Stimulated activated CD8-positive, alpha-beta memory T cell treated with anti-CD3 and anti-CD28 coated beads, Interleukin-15, amount 100 ng/mL, for 24 hours (primary cell): ENCODE results near the gene LTBP3.

Experiments used
- DNase-seq: peaks from one replicate; pipeline ENCODE4 v3.0.0-alpha.2; 2020; ENCODE audit warnings: low read depth

The LTBP3 gene

GRCh38 chr11:65585396-65586246 lies 27.5 kb upstream of the LTBP3 start:
- DNase-seq: no peak

GRCh38 chr11:65584723-65585171 lies 26.6 kb upstream of the LTBP3 start:
- DNase-seq: no peak

- DNase-seq: no peak
These were observed 25.9 kb upstream of the LTBP3 start for GRCh38 chr11:65584106-65584505.

DNA sequence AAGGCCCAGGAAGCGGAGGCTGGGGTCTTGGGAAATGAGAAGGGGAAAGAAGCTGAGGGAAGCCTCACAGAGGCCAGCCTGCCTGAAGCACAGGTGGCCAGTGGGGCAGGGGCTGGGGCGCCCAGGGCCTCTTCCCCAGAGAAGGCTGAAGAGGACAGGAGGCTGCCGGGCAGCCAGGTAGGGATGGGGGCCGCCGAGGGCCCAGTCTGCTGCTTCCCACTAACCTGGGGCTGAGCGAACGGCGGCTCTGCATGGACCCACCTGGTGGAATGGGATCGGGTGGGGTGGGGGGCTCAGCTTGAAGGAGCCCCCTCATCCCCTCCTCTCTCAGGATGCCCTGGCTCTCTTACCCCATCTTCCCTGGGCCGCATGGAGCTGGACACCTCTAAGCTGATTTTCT lies 25.4 kb upstream of the LTBP3 start:
- DNase-seq: no peak

GRCh38 chr11:65581928-65582327 lies 23.8 kb upstream of the LTBP3 start:
- DNase-seq: no peak

DNA sequence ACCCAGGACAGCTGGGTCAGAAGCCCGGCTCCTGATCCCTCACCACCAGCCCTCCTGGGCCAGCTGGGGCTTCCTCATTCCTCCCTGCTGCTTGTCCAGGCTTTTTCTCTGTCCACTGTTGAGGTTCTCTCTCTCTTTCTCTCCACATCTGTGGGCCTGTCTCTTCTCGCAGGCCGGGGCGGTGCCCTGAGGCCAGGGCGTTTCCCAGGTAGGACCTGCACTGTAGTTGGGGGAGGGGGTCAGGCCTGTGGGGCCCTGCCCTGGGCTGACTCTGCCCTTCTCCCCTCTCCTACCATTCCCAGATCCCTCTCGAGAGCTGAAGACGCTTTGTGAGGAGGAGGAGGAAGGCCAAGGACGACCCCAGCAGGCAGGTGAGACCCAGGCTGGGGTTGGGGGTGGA lies 22.6 kb upstream of the LTBP3 start:
- DNase-seq: no peak

DNA sequence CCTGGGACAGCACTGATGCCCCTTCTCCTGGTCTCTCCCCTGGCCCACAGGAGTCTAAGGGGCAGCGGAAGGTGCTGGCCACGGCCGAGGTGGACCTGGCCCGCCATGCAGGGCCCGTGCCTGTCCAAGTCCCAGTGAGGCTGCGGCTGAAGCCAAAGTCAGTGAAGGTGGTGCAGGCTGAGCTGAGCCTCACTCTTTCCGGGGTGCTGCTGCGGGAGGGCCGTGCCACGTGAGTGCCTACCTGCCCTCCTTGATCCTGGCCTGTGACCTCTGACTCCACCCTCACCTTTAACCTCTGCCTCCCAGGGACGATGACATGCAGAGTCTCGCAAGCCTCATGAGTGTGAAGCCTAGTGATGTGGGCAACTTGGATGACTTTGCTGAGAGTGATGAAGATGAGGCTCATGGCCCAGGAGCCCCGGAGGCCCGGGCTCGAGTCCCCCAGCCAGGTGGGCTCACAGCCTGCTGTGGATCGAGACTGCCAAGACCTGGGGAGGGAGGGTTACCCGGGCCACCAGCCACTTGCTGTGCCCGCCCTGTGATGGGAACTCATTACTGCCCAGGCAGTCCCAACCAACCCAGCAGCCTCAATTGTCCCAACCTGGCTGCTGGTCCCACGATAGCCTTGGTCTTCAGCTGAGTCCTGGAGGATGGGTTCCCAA lies 22.0 kb upstream of the LTBP3 start:
- no peak for DNase-seq

- DNase-seq: no peak
These were observed 21.1 kb upstream of the LTBP3 start for GRCh38 chr11:65579291-65579690.

- no peak for DNase-seq
These were observed 20.5 kb upstream of the LTBP3 start for GRCh38 chr11:65578667-65579066.

GRCh38 chr11:65578134-65578533 lies 20.0 kb upstream of the LTBP3 start:
- no peak for DNase-seq

DNA sequence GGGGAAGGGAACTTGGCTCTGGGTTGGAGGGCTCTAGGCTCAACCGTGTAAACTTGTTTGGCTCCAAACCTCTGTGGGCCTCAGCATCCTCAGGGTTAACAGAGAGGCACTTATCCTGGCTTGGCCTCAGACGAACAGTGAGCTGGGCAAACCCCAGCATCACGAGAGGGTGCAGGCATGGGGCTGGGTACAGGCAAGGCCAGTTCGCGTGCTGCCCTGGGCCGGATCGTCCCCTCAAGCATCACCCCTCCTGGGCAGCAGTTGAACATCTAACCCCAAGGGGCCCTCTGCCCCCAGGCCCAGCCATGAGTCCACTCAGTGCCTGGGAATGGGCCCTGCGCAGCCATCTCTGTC lies 19.6 kb upstream of the LTBP3 start:
- DNase-seq: no peak

GRCh38 chr11:65576867-65577755 lies 19.0 kb upstream of the LTBP3 start:
- no peak for DNase-seq

DNA sequence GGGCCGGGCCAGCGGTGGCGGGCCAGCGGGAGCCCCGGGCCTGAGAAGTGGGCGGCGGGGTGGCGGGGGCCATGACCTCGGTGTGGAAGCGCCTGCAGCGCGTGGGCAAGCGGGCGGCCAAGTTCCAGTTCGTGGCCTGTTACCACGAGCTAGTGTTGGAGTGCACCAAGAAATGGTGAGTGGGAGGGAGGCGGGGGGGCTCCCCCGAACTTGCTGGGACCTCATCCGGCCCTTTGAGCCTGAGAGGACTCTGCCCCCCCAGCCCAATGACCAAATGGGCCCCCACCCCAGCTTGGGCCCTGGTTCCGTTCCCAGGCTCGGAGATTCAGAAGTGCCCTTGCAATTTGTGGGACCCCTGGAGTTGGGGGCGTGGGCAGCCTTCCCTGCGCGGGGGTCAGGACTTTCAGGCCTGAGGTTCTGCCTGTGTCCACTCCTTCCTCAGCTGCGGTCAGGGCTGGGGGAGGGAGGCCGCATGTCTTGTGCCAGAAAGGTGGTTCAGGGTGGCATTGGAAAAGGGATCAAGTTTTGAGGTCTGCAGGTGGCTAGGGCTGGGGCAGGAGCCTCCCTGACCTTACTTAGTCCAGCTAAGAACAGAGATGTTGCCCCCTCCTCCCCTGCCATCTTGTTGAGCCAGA lies 18.2 kb upstream of the LTBP3 start:
- DNase-seq: no peak

DNA sequence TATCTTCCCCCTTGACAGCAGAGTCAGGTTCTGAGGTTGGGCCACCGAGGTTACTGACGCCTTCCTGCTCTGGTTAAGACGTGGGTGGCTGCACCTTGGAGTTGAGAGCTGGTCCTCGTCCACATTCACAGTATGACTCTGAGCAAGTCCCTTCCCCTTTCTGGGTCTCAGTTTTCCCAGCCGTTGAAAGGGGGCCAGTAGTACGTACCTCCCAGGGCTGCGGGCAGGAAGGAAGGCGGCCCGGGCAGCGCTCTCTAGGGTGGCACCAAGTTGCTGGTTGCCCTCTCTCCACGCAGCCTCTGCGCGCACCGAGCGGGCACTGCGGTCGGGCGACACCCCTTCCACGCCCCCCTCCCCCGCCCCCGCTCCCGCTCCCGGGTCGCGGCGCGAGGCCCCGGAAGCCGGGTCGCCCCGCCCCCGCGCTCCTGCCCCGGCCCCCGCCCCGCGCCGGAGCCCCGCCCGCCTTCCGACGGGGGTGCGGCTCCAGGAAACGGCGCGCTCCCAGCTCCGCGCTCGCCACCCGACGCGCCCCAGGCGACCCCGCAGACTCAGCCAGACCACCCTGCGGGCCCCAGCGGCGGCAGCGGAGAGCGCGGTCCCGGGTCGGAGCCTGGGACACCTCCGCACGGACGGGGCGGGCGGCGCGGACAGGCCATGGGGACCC lies 17.5 kb upstream of the LTBP3 start, which contains the start of gene EHBP1L1:
TSS of gene EHBP1L1 (plus strand) at position 486 of the 664 bp plus-strand sequence. CDS start 250 bp downstream, outside the sequence.
- peak; percentile 49 for DNase-seq

DNA sequence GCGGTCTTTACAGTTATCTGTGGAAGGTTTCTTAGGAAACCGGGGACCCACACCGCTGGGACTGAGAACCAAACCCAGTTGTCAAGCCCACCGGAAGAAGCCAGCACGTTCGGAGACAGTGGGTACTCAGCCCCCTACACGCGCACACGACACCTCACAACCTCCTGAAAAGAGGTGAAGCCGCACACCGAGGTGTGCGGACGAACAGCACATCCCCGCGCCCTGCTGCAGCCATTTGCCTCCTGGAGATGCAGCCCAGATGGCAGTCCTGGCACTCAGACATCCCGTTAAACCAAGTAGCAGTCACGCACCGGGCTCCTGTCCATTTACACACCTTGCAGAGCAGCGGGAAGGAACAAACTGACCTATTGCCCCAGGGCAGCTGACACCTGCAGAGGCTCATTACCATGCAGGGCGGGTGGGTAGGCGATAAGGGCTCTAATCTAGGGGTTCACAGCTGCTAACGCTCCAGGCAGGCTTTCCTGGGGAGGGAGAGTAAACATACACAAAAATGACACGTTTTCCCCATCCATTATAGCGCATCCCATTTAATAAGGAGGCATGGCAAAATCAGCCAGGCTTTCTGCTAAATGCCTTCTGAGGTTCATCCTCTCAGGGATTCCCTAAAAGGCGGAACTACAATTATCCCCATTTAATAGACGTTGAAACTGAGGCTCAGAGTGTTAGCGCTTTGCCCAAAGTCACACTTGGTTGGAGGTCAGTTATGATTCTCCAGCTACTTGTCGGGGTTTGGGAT lies 16.8 kb upstream of the LTBP3 start:
- no peak for DNase-seq

DNA sequence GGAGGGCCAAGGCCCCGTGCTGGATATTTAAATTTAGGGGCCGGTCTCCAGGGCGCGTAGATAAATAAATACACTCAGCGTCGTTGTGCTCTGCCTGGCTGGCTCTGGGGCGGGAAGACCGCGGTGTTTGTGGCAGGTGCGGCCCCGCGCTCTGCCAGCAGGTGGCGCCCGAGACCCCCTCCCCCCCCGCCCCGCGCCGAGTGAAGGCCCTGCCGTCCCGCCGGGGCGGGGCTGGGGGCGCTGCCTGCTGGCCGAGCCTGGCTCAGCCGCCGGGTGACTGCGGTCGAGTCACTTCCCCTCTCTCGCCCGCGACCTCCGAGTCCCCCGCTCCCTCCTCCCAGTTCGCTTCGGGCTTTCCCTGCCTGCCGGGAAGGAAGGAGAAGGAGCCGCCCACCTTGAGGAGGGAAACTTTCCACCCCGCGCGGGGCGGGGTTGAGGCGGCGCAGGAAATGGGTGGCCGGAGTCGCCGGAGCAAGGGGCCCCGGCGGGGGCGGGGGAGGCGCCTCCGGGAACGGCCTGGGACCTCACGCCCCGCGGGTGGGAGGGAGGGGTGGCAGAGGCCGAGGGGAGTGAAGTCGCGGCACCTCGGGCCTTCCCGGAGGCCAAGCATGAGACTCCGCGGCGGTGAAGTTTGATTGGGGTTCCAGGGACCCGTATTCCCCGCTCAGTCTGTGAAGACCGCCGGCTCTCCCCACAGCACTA lies 16.1 kb upstream of the LTBP3 start:
- peak; percentile 81 for DNase-seq

DNA sequence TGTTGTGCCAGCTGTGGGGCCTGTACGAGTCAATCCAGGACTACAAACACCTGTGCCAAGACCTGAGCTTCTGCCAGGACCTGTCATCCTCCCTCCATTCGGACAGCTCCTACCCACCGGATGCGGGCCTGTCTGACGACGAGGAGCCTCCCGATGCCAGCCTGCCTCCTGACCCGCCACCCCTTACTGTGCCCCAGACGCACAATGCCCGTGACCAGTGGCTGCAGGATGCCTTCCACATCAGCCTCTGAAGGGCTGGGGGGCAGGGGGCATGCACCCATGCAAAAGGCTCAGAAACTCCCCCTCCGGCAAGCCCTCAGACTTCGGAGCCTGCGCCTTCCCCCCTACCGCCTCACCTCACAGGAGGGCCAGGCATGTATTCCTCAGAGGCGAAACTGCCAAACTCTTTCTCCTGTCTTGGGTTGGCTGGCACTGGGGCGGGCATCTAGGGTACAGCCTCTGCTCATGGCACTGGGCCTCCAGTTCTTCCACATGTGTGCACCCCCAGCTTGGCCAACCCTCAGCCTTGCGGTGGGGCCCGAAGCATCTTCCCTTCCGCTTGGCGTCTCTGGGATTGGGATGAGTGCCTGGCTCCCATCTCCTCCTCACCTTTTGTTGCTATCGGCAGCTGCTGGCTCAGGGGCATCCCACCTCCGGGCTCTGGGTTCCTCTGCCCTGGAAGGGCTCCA lies 15.4 kb upstream of the LTBP3 start:
- no peak for DNase-seq

DNA sequence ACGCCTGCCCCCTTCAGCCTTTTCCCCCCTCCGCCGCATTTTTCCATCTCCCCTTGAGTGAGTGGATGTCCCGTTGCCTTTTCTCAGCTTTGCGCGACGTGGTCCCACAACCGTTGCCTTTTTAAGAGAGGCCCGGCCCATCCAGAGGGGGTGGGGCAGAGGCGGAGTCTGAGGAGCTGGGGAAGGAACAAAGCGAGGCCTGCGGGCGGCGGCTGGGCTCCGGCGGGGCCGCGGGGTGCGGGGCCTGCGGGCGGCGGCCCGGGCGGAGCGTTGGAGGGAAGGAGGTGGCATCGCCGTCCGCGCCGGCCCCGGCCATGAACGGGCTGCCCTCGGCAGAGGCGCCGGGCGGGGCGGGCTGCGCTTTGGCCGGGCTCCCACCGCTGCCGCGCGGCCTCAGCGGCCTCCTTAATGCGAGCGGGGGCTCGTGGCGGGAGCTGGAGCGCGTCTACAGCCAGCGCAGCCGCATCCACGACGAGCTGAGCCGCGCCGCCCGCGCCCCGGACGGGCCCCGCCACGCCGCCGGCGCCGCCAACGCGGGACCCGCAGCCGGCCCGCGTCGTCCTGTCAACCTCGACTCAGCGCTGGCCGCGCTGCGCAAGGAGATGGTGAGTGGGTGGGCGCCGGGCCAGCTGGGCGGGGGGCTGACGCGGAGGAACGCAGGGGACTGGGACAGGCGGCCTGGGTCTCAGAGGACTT lies 14.3 kb upstream of the LTBP3 start, which contains the start of gene FAM89B:
TSS of gene FAM89B (plus strand) at position 183 of the 696 bp plus-strand sequence. CDS start at position 315, 132 bp downstream.
- DNase-seq: peak; percentile 63

DNA sequence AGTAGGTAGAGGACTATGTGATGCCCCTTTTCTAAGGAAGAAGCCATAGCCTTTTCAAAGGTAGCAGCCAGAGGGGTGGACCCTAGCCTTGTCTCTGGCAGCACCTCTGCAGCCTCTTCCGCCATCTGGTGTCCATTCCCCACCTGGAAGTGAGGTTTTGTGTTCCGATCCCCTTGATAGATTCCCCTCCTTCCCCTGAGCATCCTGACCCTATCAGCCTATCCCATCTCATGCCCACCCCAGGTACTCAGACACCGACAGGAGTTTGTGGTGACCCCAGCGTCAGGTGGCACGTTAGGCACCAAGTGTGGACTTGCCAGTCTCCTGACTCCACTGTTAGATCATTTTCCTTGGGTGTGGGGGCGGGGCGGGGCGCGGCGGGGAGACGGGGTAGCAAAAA lies 13.8 kb upstream of the LTBP3 start:
- DNase-seq: no peak
